Ovary (tissue), 9 donors: ENCODE results near the gene MTFR1L. TPM values are rescaled to one million over a fixed set of nuclear protein-coding genes. Genes with fewer than 3 reads are reported as not detected.

Source experiments
- DNase-seq, 5 donors: peaks; one replicate each; pipeline ENCODE4 v3.0.0-alpha.2; 2019 to 2020
- H3K27ac ChIP-seq, 2 donors: fragments of 200-600 bp; one replicate each; pipeline versions ENCODE4 v1.5.1 to v1.8.0; 2019 to 2022
- H3K27me3 ChIP-seq: fragments of 200-600 bp; one replicate; pipeline ENCODE4 v1.8.0; 2022
- H3K36me3 ChIP-seq: fragments of 200-600 bp; sonication (generic); one replicate; pipeline ENCODE4 v1.5.1; 2019
- H3K4me1 ChIP-seq: one replicate; pipeline ENCODE4 v1.8.1; 2013; ENCODE audit warnings: mild to moderate bottlenecking, moderate library complexity; ENCODE audit not compliant: insufficient read depth
- H3K4me3 ChIP-seq: fragments of 200-600 bp; sonication (generic); one replicate; pipeline ENCODE4 v1.5.1; 2017
- H3K9me3 ChIP-seq, 2 donors: fragments of 200-600 bp in 1 of 2; sonication (generic) in 1 of 2; one replicate each; pipeline versions ENCODE4 v1.5.1 to v1.8.1; 2013 to 2019; ENCODE audit warnings: mild to moderate bottlenecking in 1 of 2, moderate library complexity in 1 of 2
- CTCF ChIP-seq, 3 donors: fragments of 450-650 bp in 2 of 3; fragments of 200-600 bp in 1 of 3; IDR thresholded peaks; one replicate each; pipeline versions ENCODE4 v1.5.1 to v1.8.0; 2016 to 2022; ENCODE audit warnings: antibody characterized with exemption in 3 of 3, mild to moderate bottlenecking in 1 of 3
- EP300 ChIP-seq: sonication (generic); formaldehyde crosslinking; IDR thresholded peaks from one replicate; pipeline ENCODE4 v1.6.1; 2017; ENCODE audit warnings: antibody characterized with exemption
- POLR2A ChIP-seq: fragments of 450-650 bp; IDR thresholded peaks from one replicate; pipeline ENCODE4 v1.6.1; 2017; ENCODE audit warnings: antibody characterized with exemption, mild to moderate bottlenecking, moderate library complexity
- WGBS, 3 donors: extraction: QIAGEN DNeasy Blood & Tissue Kit in 1 of 3; methylation state at CpG; one replicate each; pipeline versions ENCODE4 v1.1.5 to v1.1.7; 2013 to 2017; 5-methylcytosine and 5-hydroxymethylcytosine counted together
- intact Hi-C, 4 donors: fragments of 100-400 bp; cut with DNase I; formaldehyde crosslinking; loops; one replicate each; pipeline versions ENCODE4 v1.11.0 to v1.15.1; 2022 to 2023
- polyA plus RNA-seq, 2 donors: library from polyadenylated mRNA; stranded (reverse); fragments of 200-250 nt in 1 of 2; fragments of 350-450 nt in 1 of 2; fragmentation: Illumina TruSeq in 1 of 2; extraction: RNeasy Lipid Tissue Mini Kit (QIAGEN cat#74804) in 1 of 2; gene quantifications; one replicate each; pipeline ENCODE4 v1.2.3, GENCODE V29; 2013 to 2014
- total RNA-seq, 7 donors: library from RNA; depleted of rRNA in 2 of 7; stranded (reverse); fragments of >200 nt in 2 of 7; fragmentation: NEBNext Ultra II Directional in 3 of 7; extraction: Animal tissue kit (Norgen Biotek cat#: 25700) in 3 of 7; gene quantifications; one replicate each; pipeline versions ENCODE4 v1.1.0 to v1.2.4, GENCODE V29; 2016 to 2023
- donor health status: DM: no; HTN: no; CAD: no; lungs with moderate emphysema.
- donor health status: DM: no; HTN: no; CAD: no.
- donor health status: Bipolar disorder and iron deficiency.
- donor health status: DM: yes; HTN: yes; CAD: no.
- donor health status: DM: no; HTN: no; CAD: no.
- donor health status: DM: yes; HTN: yes; CAD: no.

The MTFR1L gene
- total and polyA plus RNA-seq, 9 donors, result 55.5 to 113 (median 97.1) TPM

GRCh38 chr1:25856856-25857255, 37.1 kb downstream of the MTFR1L start:
- Histone ChIP-seq H3K36me3 (no peaks in the 10 kb centered on the region), H3K9me3 (no peaks in the 10 kb centered on the region), H3K4me3 (no peak overlapping the region), H3K27ac (no peak overlapping the region), H3K4me1 (peaks cover 3% of the 10 kb centered on the region), H3K27me3 (no peaks in the 10 kb centered on the region)
- intact Hi-C loops, result no loop called here
- DNase-seq, result no peak
- 86 to 90% (median 89%) methylated on average over 11 of the region's 11 CpGs for whole genome bisulfite sequencing, 3 donors
- TF ChIP-seq EP300, result no peak
- no peak for TF ChIP-seq POLR2A
- TF ChIP-seq CTCF (IDR thresholded peaks at IDR 0.05), result no peak

GRCh38 chr1:25858494-25858893, 38.7 kb downstream of the MTFR1L start:
- peaks cover 3% of the 10 kb centered on the region for H3K4me1 ChIP-seq
- H3K27ac ChIP-seq, result no peak overlapping the region
- H3K36me3 ChIP-seq, result no peaks in the 10 kb centered on the region
- no peaks in the 10 kb centered on the region for H3K9me3 ChIP-seq
- no peaks in the 10 kb centered on the region for H3K27me3 ChIP-seq
- no peak for DNase-seq
- WGBS, 3 donors, result 49 to 55% (median 50%) methylated on average over 7 of the region's 7 CpGs
- no peak overlapping the region for H3K4me3 ChIP-seq
- TF ChIP-seq POLR2A, result no peak
- TF ChIP-seq CTCF (IDR thresholded peaks at IDR 0.05), result no peak
- no peak for TF ChIP-seq EP300
- intact Hi-C loops, result no loop called here

- peak; percentile 89 to 94 (median 91) for DNase-seq
- no peaks in the 10 kb centered on the region for H3K9me3 ChIP-seq
- intact Hi-C loops, result no loop called here
- H3K27ac ChIP-seq, result peak within 1 kb of the TSS in 1 of 2 donors; percentile 71
- H3K4me3 ChIP-seq, result peak within 1 kb of the TSS; percentile 49
- peaks cover 3% of the 10 kb centered on the region for H3K4me1 ChIP-seq
- TF ChIP-seq POLR2A, result peak; percentile 59
- no peak for TF ChIP-seq EP300
- H3K27me3 ChIP-seq, result no peaks in the 10 kb centered on the region
- WGBS, 3 donors, result 2% methylated on average over 75 to 77 of the region's 77 CpGs
- no peaks in the 10 kb centered on the region for H3K36me3 ChIP-seq
Observed at GRCh38 chr1:25858906-25859789, 39.4 kb downstream of the MTFR1L start, which contains the start of gene AUNIP. TSS of gene AUNIP (minus strand) at chr1:25859457. CDS start at chr1:25859357, 100 bp downstream.

GRCh38 chr1:25861316-25862286, 41.8 kb downstream of the MTFR1L start:
- no peak for DNase-seq
- Histone ChIP-seq H3K9me3 (no peaks in the 10 kb centered on the region), H3K4me1 (peaks cover 3% of the 10 kb centered on the region), H3K27ac (no peak overlapping the region), H3K4me3 (no peak overlapping the region), H3K27me3 (no peaks in the 10 kb centered on the region), H3K36me3 (no peaks in the 10 kb centered on the region)
- no peak for TF ChIP-seq EP300
- TF ChIP-seq POLR2A, result no peak
- TF ChIP-seq CTCF (IDR thresholded peaks at IDR 0.05), result no peak
- 68 to 76% (median 74%) methylated on average over 16 of the region's 16 CpGs for WGBS, 3 donors
- intact Hi-C loops, result no loop called here
